ENCODE data around the gene CCN2. TPM values are rescaled to one million over a fixed set of nuclear protein-coding genes. Genes with fewer than 3 reads are reported as not detected.

The CCN2 gene
- total RNA-seq, 1 experiment from 2014 or later, result 44.1 TPM

DNA sequence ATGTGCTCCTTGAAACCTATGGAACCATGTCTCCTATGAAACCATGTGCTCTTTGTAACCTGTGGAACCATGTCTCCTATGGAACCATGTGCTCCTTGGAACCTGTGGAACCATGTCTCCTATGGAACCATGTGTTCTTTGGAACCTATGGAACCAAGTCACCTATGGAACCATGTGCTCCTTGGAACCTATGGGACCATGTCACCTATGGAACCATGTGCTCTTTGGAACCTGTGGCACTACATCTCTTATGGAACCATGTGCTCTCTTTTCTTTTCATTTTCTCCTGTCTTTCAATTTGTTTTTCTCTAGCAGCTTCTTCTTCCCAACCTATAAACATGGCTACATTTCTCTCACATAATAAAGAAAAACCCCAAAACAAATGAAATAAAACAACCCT lies 11.9 kb upstream of the CCN2 start:
- Histone ChIP-seq H4K20me1 (ENCODE audit: control insufficient read depth, insufficient read depth, insufficient read length) (no peaks in the 10 kb centered on the region), H3K4ac (ENCODE audit: low read depth, low read length) (no peak overlapping the region), H3K27me3 (ENCODE audit: insufficient read depth, low read length) (no peaks in the 10 kb centered on the region), H3K23ac (ENCODE audit: insufficient read length, low read depth, low read length) (no peak overlapping the region), H2BK20ac (ENCODE audit: low read depth, low read length, poor library complexity, severe bottlenecking) (no peak overlapping the region), H2AK5ac (ENCODE audit: insufficient read length, low read length) (no peak overlapping the region), H3K56ac (ENCODE audit: insufficient read length, low read depth, low read length) (no peak overlapping the region), H3T11ph (ENCODE audit: low read length) (no peak overlapping the region), H2AFZ (ENCODE audit: low read length) (no peak overlapping the region), H4K91ac (ENCODE audit: insufficient read length, low read depth, low read length) (no peak overlapping the region), H3K23me2 (ENCODE audit: insufficient read length, low read depth, low read length, poor library complexity, severe bottlenecking) (no peaks in the 10 kb centered on the region), H2BK120ac (ENCODE audit: low read depth, low read length, poor library complexity, severe bottlenecking) (no peak overlapping the region), H2BK15ac (ENCODE audit: low read depth, low read length) (no peak overlapping the region), H3K18ac (ENCODE audit: insufficient read length, low read depth, low read length) (no peak overlapping the region), H3K79me2 (ENCODE audit: insufficient read depth, low read length) (no peaks in the 10 kb centered on the region), H4K8ac (replicated peaks; ENCODE audit: insufficient read length, low read depth, low read length) (no peak overlapping the region), H2BK5ac (ENCODE audit: insufficient read length, low read length) (no peak overlapping the region), H2BK12ac (ENCODE audit: insufficient read length, low read depth, low read length) (no peak overlapping the region), H3K9ac (ENCODE audit: extremely low read depth, insufficient read length, low read length) (no peak overlapping the region), H3K4me2 (ENCODE audit: insufficient read depth, insufficient read length, low read length) (no peak overlapping the region), H3K4me1 (ENCODE audit: insufficient read depth, low read length) (no peaks in the 10 kb centered on the region), H4K5ac (ENCODE audit: insufficient read length, low read depth, low read length) (no peak overlapping the region), H3K14ac (ENCODE audit: insufficient read depth, low read length) (no peak overlapping the region), H3K27ac (ENCODE audit: insufficient read length, low read depth, low read length) (no peak overlapping the region), H3K79me1 (ENCODE audit: insufficient read depth, low read depth, low read length, poor library complexity, severe bottlenecking) (no peaks in the 10 kb centered on the region), H3K9me3 (ENCODE audit: control insufficient read depth, low read depth, low read length) (no peaks in the 10 kb centered on the region)
- Mint-ChIP-seq H3K9me3 (no peaks in the 10 kb centered on the region), H3K27me3 (ENCODE audit: low read depth) (no peaks in the 10 kb centered on the region), H3K27ac (no peak overlapping the region), H3K4me3 (no peak overlapping the region), H3K36me3 (ENCODE audit: insufficient read depth in 1 of 3, low read depth in 3 of 3) (peaks cover 0 to 6% (median 0%) of the 10 kb centered on the region in 3 experiments; a peak in 2 of 7 replicates), H3K4me1 (no peaks in the 10 kb centered on the region)
- no peak for DNase-seq
- TF ChIP-seq, protein P1, sequence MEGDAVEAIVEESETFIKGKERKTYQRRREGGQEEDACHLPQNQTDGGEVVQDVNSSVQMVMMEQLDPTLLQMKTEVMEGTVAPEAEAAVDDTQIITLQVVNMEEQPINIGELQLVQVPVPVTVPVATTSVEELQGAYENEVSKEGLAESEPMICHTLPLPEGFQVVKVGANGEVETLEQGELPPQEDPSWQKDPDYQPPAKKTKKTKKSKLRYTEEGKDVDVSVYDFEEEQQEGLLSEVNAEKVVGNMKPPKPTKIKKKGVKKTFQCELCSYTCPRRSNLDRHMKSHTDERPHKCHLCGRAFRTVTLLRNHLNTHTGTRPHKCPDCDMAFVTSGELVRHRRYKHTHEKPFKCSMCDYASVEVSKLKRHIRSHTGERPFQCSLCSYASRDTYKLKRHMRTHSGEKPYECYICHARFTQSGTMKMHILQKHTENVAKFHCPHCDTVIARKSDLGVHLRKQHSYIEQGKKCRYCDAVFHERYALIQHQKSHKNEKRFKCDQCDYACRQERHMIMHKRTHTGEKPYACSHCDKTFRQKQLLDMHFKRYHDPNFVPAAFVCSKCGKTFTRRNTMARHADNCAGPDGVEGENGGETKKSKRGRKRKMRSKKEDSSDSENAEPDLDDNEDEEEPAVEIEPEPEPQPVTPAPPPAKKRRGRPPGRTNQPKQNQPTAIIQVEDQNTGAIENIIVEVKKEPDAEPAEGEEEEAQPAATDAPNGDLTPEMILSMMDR (conservative IDR thresholded peaks at IDR 0.05), result no peak

Measured in H9 (cell line).